Prostate gland (tissue), 2 donors: ENCODE data around the gene SH3D19.

Experiments used
- POLR2AphosphoS5 ChIP-seq: sonication (generic); formaldehyde crosslinking; IDR thresholded peaks from one replicate; pipeline ENCODE4 v1.6.1; 2017; ENCODE audit warnings: antibody characterized with exemption
- TF ChIP-seq, protein P1 (sequence below), 4 experiments: fragments of 200-600 bp in 2 of 4; fragments of 450-650 bp in 2 of 4; sonication (generic) in 2 of 4; IDR thresholded peaks; 1 replicate in 3 of 4; 2 replicates in 1 of 4; pipeline ENCODE4 v1.5.1; 2016 to 2019; ENCODE audit warnings: antibody characterized with exemption in 4 of 4, mild to moderate bottlenecking in 2 of 4, moderate library complexity in 2 of 4

GRCh38 chr4:151202851-151203455 lies 122.5 kb downstream of the SH3D19 start:
- TF ChIP-seq, protein P1, sequence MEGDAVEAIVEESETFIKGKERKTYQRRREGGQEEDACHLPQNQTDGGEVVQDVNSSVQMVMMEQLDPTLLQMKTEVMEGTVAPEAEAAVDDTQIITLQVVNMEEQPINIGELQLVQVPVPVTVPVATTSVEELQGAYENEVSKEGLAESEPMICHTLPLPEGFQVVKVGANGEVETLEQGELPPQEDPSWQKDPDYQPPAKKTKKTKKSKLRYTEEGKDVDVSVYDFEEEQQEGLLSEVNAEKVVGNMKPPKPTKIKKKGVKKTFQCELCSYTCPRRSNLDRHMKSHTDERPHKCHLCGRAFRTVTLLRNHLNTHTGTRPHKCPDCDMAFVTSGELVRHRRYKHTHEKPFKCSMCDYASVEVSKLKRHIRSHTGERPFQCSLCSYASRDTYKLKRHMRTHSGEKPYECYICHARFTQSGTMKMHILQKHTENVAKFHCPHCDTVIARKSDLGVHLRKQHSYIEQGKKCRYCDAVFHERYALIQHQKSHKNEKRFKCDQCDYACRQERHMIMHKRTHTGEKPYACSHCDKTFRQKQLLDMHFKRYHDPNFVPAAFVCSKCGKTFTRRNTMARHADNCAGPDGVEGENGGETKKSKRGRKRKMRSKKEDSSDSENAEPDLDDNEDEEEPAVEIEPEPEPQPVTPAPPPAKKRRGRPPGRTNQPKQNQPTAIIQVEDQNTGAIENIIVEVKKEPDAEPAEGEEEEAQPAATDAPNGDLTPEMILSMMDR (IDR thresholded peaks at IDR 0.05): no peak
- no peak for TF ChIP-seq POLR2AphosphoS5
